ENCODE results near the gene KCNK5. TPM values are rescaled to one million over a fixed set of nuclear protein-coding genes. Genes with fewer than 3 reads are reported as not detected.

KCNK5 gene
- total and polyA plus RNA-seq, 2 of the 8 experiments (the other 6 are each of a cell fraction or from before 2014, with no cell fraction given) = 20.9 to 44.3 TPM

- Histone ChIP-seq H3K23me2 (ENCODE audit: low read depth, low read length) (no peaks in the 10 kb centered on the region), H3K27ac (ENCODE audit: low read depth, low read length) (no peak overlapping the region), H3K4me2 (ENCODE audit: insufficient read depth in 1 of 2, low read depth in 2 of 2, low read length in 2 of 2) (no peak overlapping the region), H3K79me1 (ENCODE audit: low read depth, low read length) (no peaks in the 10 kb centered on the region), H3K18ac (ENCODE audit: extremely low read depth, low read length) (no peak overlapping the region), H4K91ac (replicated peaks; ENCODE audit: insufficient read length, low read length) (no peak overlapping the region), H3K4ac (replicated peaks; ENCODE audit: insufficient read length, low read depth, low read length) (no peak overlapping the region), H2BK120ac (replicated peaks; ENCODE audit: low read depth, low read length) (no peak overlapping the region), H2BK5ac (ENCODE audit: low read depth, low read length) (no peak overlapping the region), H2BK15ac (ENCODE audit: low read length) (no peak overlapping the region), H3K4me1 (replicated peaks in 1 of 4; ENCODE audit: control insufficient read depth in 3 of 4, insufficient read depth in 4 of 4, low read length in 3 of 4) (peaks cover 0 to 12% (median 4%) of the 10 kb centered on the region in 4 experiments; a peak in 3 of 7 replicates), H4K20me1 (replicated peaks in 1 of 2; ENCODE audit: control insufficient read depth in 1 of 2, insufficient read depth in 2 of 2, low read length in 2 of 2) (no peaks in the 10 kb centered on the region), H3K27me3 (replicated peaks in 1 of 4; ENCODE audit: control insufficient read depth in 3 of 4, extremely low read depth in 1 of 4, insufficient read depth in 3 of 4, low read length in 3 of 4) (no peaks in the 10 kb centered on the region), H3K9ac (replicated peaks in 1 of 4; ENCODE audit: extremely low read depth in 1 of 4, low read depth in 3 of 4, low read length in 3 of 4) (no peak overlapping the region), H3K14ac (ENCODE audit: insufficient read length) (no peak overlapping the region), H3K23ac (ENCODE audit: insufficient read length) (no peak overlapping the region), H3K79me2 (ENCODE audit: control insufficient read depth in 1 of 2, insufficient read depth in 2 of 2, low read length in 2 of 2) (no peaks in the 10 kb centered on the region), H2BK20ac (ENCODE audit: low read length) (0 out of 2 replicates have a peak overlapping the region, but pooled peaks have one; percentile 50), H2AFZ (ENCODE audit: low read length) (no peak overlapping the region), H3K9me3 (ENCODE audit: insufficient read depth in 2 of 2, low read depth in 1 of 2, low read length in 1 of 2) (peaks cover 5 to 6% of the 10 kb centered on the region in 2 experiments; a peak in 1 of 4 replicates), H3K4me3 (ENCODE audit: extremely low read depth in 1 of 4, insufficient read depth in 2 of 4, low read depth in 3 of 4, low read length in 4 of 4) (no peak overlapping the region), H4K8ac (ENCODE audit: extremely low read depth, insufficient read depth, low read length) (no peak overlapping the region), H2AK5ac (ENCODE audit: low read depth, low read length) (no peak overlapping the region), H2BK12ac (ENCODE audit: low read depth, low read length) (no peak overlapping the region; the same call in 1 of the 2 replicates), H3K56ac (replicated peaks; ENCODE audit: insufficient read length, low read depth, low read length) (no peak overlapping the region), H3K36me3 (ENCODE audit: control insufficient read depth in 2 of 4, insufficient read depth in 4 of 4, low read length in 3 of 4) (no peaks in the 10 kb centered on the region), H4K5ac (ENCODE audit: insufficient read length, low read depth, low read length) (no peak overlapping the region)
- no peak for DNase-seq (ENCODE audit: low read depth in 1 of 2, low spot score in 2 of 2)
- FAIRE-seq = no peak
- ChIA-PET POLR2A (ENCODE audit: partially characterized antibody) (no interaction called here), CTCF (ENCODE audit: partially characterized antibody) (interaction anchor here (0.8 to 2.6 kb wide), 8 partner anchors 8 to 89 kb away, joined by 3 to 13 read pairs (median 3); no protein-coding TSS in a partner anchor)
- 89% methylated on average over 4 of the region's 4 CpGs; no CpG with 5 or more reads in 1 of the 2 experiments for WGBS, 2 experiments (ENCODE audit: extremely low coverage in 1 of 2, insufficient coverage in 1 of 2, insufficient read length in 1 of 2, insufficient replicate concordance in 2 of 2, low coverage in 1 of 2, low lambda C conversion rate in 2 of 2, missing lambda C conversion rate in 1 of 2)
- no peak for TF ChIP-seq FOSL1 (IDR thresholded peaks at IDR 0.05; ENCODE audit: insufficient read depth, low read depth, low read length)
- no peak for TF ChIP-seq POLR2A (IDR thresholded peaks at IDR 0.05; ENCODE audit: control extremely low read depth in 1 of 2, low read depth in 2 of 2, low read length in 2 of 2)
- no peak for TF ChIP-seq TBP (IDR thresholded peaks at IDR 0.05; ENCODE audit: low read depth, low read length)
- TF ChIP-seq PHF8 (conservative IDR thresholded peaks at IDR 0.05; ENCODE audit: low read depth, low read length) = no peak
- TF ChIP-seq KDM1A (IDR thresholded peaks at IDR 0.05; ENCODE audit: borderline replicate concordance, low read length) = no peak
- TF ChIP-seq CBX5 (IDR thresholded peaks at IDR 0.05; ENCODE audit: low read depth, low read length) = no peak
- TF ChIP-seq SRF (IDR thresholded peaks at IDR 0.05; ENCODE audit: low read depth, low read length) = no peak
- no peak for TF ChIP-seq KDM5A (IDR thresholded peaks at IDR 0.05; ENCODE audit: low read length)
- TF ChIP-seq RNF2 (IDR thresholded peaks at IDR 0.05; ENCODE audit: borderline replicate concordance, low read depth, low read length, missing control alignments, poor library complexity, severe bottlenecking) = no peak
- TF ChIP-seq CTCF (IDR thresholded peaks at IDR 0.05; ENCODE audit: control extremely low read depth in 1 of 3, insufficient read depth in 1 of 3, low read depth in 1 of 3, low read length in 3 of 3) = no peak
These were observed 25.8 kb upstream of the KCNK5 start for GRCh38 chr6:39254999-39255535.
